ENCODE results near the gene IGFBP4.
"Not testable (repeated sequence)": the region's sequence is repeated elsewhere in the genome, so short reads cannot be mapped to it uniquely, and the experiment has no call there.

Gene IGFBP4

GRCh38 chr17:40443196-40443987 is at the start of gene IGFBP4:
Gene IGFBP4, plus strand, starts transcription at chr17:40443450. Its CDS starts 286 bp downstream, at chr17:40443736.
- Mint-ChIP-seq H3K9me3 (ENCODE audit: low read depth) (no peaks in the 10 kb centered on the region), H3K36me3 (no peaks in the 10 kb centered on the region), H3K27ac (peak within 1 kb of the TSS; percentile 68), H3K27me3 (peaks cover 3% of the 10 kb centered on the region), H3K4me3 (peak within 1 kb of the TSS; percentile 74), H3K4me1 (ENCODE audit: low read depth) (peaks cover 29% of the 10 kb centered on the region)

GRCh38 chr17:40399185-40399584 is 44.1 kb upstream of the IGFBP4 start:
- Mint-ChIP-seq H3K27ac (no peak overlapping the region), H3K27me3 (no peaks in the 10 kb centered on the region), H3K4me3 (no peak overlapping the region), H3K9me3 (ENCODE audit: low read depth) (no peaks in the 10 kb centered on the region), H3K36me3 (no peaks in the 10 kb centered on the region), H3K4me1 (ENCODE audit: low read depth) (peaks cover 16% of the 10 kb centered on the region)

GRCh38 chr17:40402668-40403067 is 40.6 kb upstream of the IGFBP4 start:
- peaks cover 16% of the 10 kb centered on the region for H3K4me1 Mint-ChIP-seq (ENCODE audit: low read depth)
- H3K36me3 Mint-ChIP-seq: no peaks in the 10 kb centered on the region
- H3K27ac Mint-ChIP-seq: no peak overlapping the region
- no peaks in the 10 kb centered on the region for H3K9me3 Mint-ChIP-seq (ENCODE audit: low read depth)
- no peak overlapping the region for H3K4me3 Mint-ChIP-seq
- no peaks in the 10 kb centered on the region for H3K27me3 Mint-ChIP-seq

- Mint-ChIP-seq H3K4me1 (ENCODE audit: low read depth) (peaks cover 16% of the 10 kb centered on the region), H3K4me3 (no peak overlapping the region), H3K27me3 (no peaks in the 10 kb centered on the region), H3K27ac (no peak overlapping the region), H3K9me3 (ENCODE audit: low read depth) (no peaks in the 10 kb centered on the region), H3K36me3 (no peaks in the 10 kb centered on the region)
Measured at GRCh38 chr17:40404003-40404402, 39.2 kb upstream of the IGFBP4 start.

- Mint-ChIP-seq H3K4me1 (ENCODE audit: low read depth) (peaks cover 7% of the 10 kb centered on the region), H3K27ac (no peak overlapping the region), H3K4me3 (no peak overlapping the region), H3K27me3 (no peaks in the 10 kb centered on the region), H3K9me3 (ENCODE audit: low read depth) (no peaks in the 10 kb centered on the region), H3K36me3 (peaks cover 4% of the 10 kb centered on the region)
Measured at GRCh38 chr17:40407460-40407859, 35.8 kb upstream of the IGFBP4 start.

- H3K27ac Mint-ChIP-seq; H3K36me3 Mint-ChIP-seq; H3K27me3 Mint-ChIP-seq; H3K4me1 Mint-ChIP-seq (ENCODE audit: low read depth); H3K4me3 Mint-ChIP-seq; H3K9me3 Mint-ChIP-seq (ENCODE audit: low read depth): not testable (repeated sequence)
Measured at GRCh38 chr17:40409540-40409939, 33.7 kb upstream of the IGFBP4 start.

- no peaks in the 10 kb centered on the region for H3K9me3 Mint-ChIP-seq (ENCODE audit: low read depth)
- H3K27ac Mint-ChIP-seq: no peak overlapping the region
- no peaks in the 10 kb centered on the region for H3K4me1 Mint-ChIP-seq (ENCODE audit: low read depth)
- no peaks in the 10 kb centered on the region for H3K27me3 Mint-ChIP-seq
- H3K36me3 Mint-ChIP-seq: peaks cover 4% of the 10 kb centered on the region
- no peak overlapping the region for H3K4me3 Mint-ChIP-seq
Measured at GRCh38 chr17:40410082-40410481, 33.2 kb upstream of the IGFBP4 start.

GRCh38 chr17:40411821-40412220 is 31.4 kb upstream of the IGFBP4 start:
- Mint-ChIP-seq H3K4me1 (ENCODE audit: low read depth) (peaks cover 5% of the 10 kb centered on the region), H3K27ac (no peak overlapping the region), H3K4me3 (no peak overlapping the region), H3K36me3 (peaks cover 4% of the 10 kb centered on the region), H3K27me3 (no peaks in the 10 kb centered on the region), H3K9me3 (ENCODE audit: low read depth) (no peaks in the 10 kb centered on the region)

GRCh38 chr17:40412880-40413279 is 30.4 kb upstream of the IGFBP4 start:
- Mint-ChIP-seq H3K27ac (no peak overlapping the region), H3K27me3 (no peaks in the 10 kb centered on the region), H3K4me3 (no peak overlapping the region), H3K4me1 (ENCODE audit: low read depth) (peaks cover 13% of the 10 kb centered on the region), H3K36me3 (peaks cover 4% of the 10 kb centered on the region), H3K9me3 (ENCODE audit: low read depth) (no peaks in the 10 kb centered on the region)

- not testable (repeated sequence) for H3K27me3 Mint-ChIP-seq; H3K4me3 Mint-ChIP-seq; H3K27ac Mint-ChIP-seq; H3K9me3 Mint-ChIP-seq (ENCODE audit: low read depth); H3K36me3 Mint-ChIP-seq
- peaks cover 19% of the 10 kb centered on the region for H3K4me1 Mint-ChIP-seq (ENCODE audit: low read depth)
Measured at GRCh38 chr17:40414312-40414711, 28.9 kb upstream of the IGFBP4 start.

- Mint-ChIP-seq H3K4me1 (ENCODE audit: low read depth) (peaks cover 22% of the 10 kb centered on the region), H3K27me3 (no peaks in the 10 kb centered on the region), H3K4me3 (no peak overlapping the region)
Measured at GRCh38 chr17:40415390-40415789, 27.9 kb upstream of the IGFBP4 start.

GRCh38 chr17:40416671-40417070 is 26.6 kb upstream of the IGFBP4 start:
- Mint-ChIP-seq H3K36me3 (no peaks in the 10 kb centered on the region), H3K4me3 (peak overlapping the region; percentile 94), H3K9me3 (ENCODE audit: low read depth) (no peaks in the 10 kb centered on the region), H3K4me1 (ENCODE audit: low read depth) (peaks cover 22% of the 10 kb centered on the region), H3K27ac (no peak overlapping the region), H3K27me3 (no peaks in the 10 kb centered on the region)

More at GRCh38 chr17:40415390-40415789, 27.9 kb upstream of the IGFBP4 start:
- Mint-ChIP-seq H3K27ac (no peak overlapping the region), H3K9me3 (ENCODE audit: low read depth) (no peaks in the 10 kb centered on the region), H3K36me3 (peaks cover 3% of the 10 kb centered on the region)

- peaks cover 22% of the 10 kb centered on the region for H3K4me1 Mint-ChIP-seq (ENCODE audit: low read depth)
- H3K36me3 Mint-ChIP-seq: no peaks in the 10 kb centered on the region
- H3K4me3 Mint-ChIP-seq: peak overlapping the region; percentile 94
- H3K27me3 Mint-ChIP-seq: no peaks in the 10 kb centered on the region
- H3K9me3 Mint-ChIP-seq (ENCODE audit: low read depth): no peaks in the 10 kb centered on the region
- no peak overlapping the region for H3K27ac Mint-ChIP-seq
Measured at GRCh38 chr17:40417258-40417608, 26.0 kb upstream of the IGFBP4 start.

- Mint-ChIP-seq H3K36me3 (no peaks in the 10 kb centered on the region), H3K27ac (peak within 1 kb of the TSS; percentile 50), H3K27me3 (no peaks in the 10 kb centered on the region), H3K4me3 (peak within 1 kb of the TSS; percentile 94), H3K4me1 (ENCODE audit: low read depth) (peaks cover 22% of the 10 kb centered on the region), H3K9me3 (ENCODE audit: low read depth) (no peaks in the 10 kb centered on the region)
Measured at GRCh38 chr17:40417609-40418427, 25.4 kb upstream of the IGFBP4 start, which contains the start of gene TOP2A. Gene TOP2A, minus strand, starts transcription at chr17:40417896. Its CDS starts 105 bp downstream, at chr17:40417791.

- Mint-ChIP-seq H3K4me1 (ENCODE audit: low read depth) (peaks cover 22% of the 10 kb centered on the region), H3K27me3 (no peaks in the 10 kb centered on the region), H3K27ac (peak overlapping the region; percentile 50), H3K4me3 (peak overlapping the region; percentile 94), H3K9me3 (ENCODE audit: low read depth) (no peaks in the 10 kb centered on the region), H3K36me3 (no peaks in the 10 kb centered on the region)
Measured at GRCh38 chr17:40418428-40418706, 24.9 kb upstream of the IGFBP4 start.

Measured in activated naive CD8-positive, alpha-beta T cell (primary cell).